DOHH2 (cell line): Measurements from ENCODE around the gene PRPS1.

Experiments
- H3F3A ChIP-seq: fragments of 200-600 bp; sonication (generic), shearing (Covaris generic); 2 replicates; pipeline ENCODE4 v1.6.0; 2016; ENCODE audit warnings: antibody characterized with exemption, mild to moderate bottlenecking; ENCODE audit not compliant: control insufficient read depth, insufficient read depth
- H3K27ac ChIP-seq: fragments of 200-600 bp; sonication (generic); 2 replicates; pipeline ENCODE4 v1.5.1; 2014; ENCODE audit warnings: low read depth, mild to moderate bottlenecking, low read length, moderate library complexity
- H3K27me3 ChIP-seq: fragments of 200-600 bp; sonication (generic); 2 replicates; pipeline ENCODE4 v1.6.1; 2014; ENCODE audit warnings: mild to moderate bottlenecking, low read length, mixed read lengths; ENCODE audit not compliant: control insufficient read depth
- H3K36me3 ChIP-seq: fragments of 200-600 bp; sonication (generic); 2 replicates; pipeline ENCODE4 v1.6.1; 2014; ENCODE audit warnings: mild to moderate bottlenecking, low read length, moderate library complexity, mixed read lengths; ENCODE audit not compliant: control insufficient read depth
- H3K4me1 ChIP-seq: fragments of 200-600 bp; sonication (generic); 2 replicates; pipeline ENCODE4 v1.6.1; 2014; ENCODE audit warnings: mild to moderate bottlenecking, low read length, mixed read lengths; ENCODE audit not compliant: control insufficient read depth
- H3K4me2 ChIP-seq: fragments of 200-600 bp; sonication (generic); 2 replicates; pipeline ENCODE4 v1.6.0; 2014; ENCODE audit warnings: mild to moderate bottlenecking, low read length, moderate library complexity
- H3K4me3 ChIP-seq: fragments of 200-600 bp; sonication (generic); 2 replicates; pipeline ENCODE4 v1.5.1; 2014; ENCODE audit warnings: mild to moderate bottlenecking, low read length, mixed read lengths
- H3K79me2 ChIP-seq: fragments of 200-600 bp; sonication (generic); 2 replicates; pipeline ENCODE4 v1.6.1; 2014; ENCODE audit warnings: mild to moderate bottlenecking, low read length, mixed read lengths; ENCODE audit not compliant: control insufficient read depth
- H3K9me2 ChIP-seq: fragments of 200-600 bp; sonication (generic); replicated peaks from 2 replicates; pipeline ENCODE4 v1.6.1; 2014; ENCODE audit warnings: mild to moderate bottlenecking, low read length, mixed read lengths; ENCODE audit not compliant: control insufficient read depth
- H3K9me3 ChIP-seq: fragments of 200-600 bp; sonication (generic); 2 replicates; pipeline ENCODE4 v1.6.1; 2014; ENCODE audit warnings: antibody characterized with exemption, low read length, mixed read lengths; ENCODE audit not compliant: control insufficient read depth, insufficient read depth
- H4K20me1 ChIP-seq: fragments of 200-600 bp; sonication (generic); 2 replicates; pipeline ENCODE4 v1.6.0; 2014; ENCODE audit warnings: low read depth, mild to moderate bottlenecking, antibody characterized with exemption, low read length, moderate library complexity; ENCODE audit not compliant: control insufficient read depth, insufficient read depth
- EZH2phosphoT487 ChIP-seq: fragments of 200-600 bp; sonication (generic); IDR thresholded peaks from 2 replicates; pipeline ENCODE4 v1.6.1; 2017; ENCODE audit warnings: borderline replicate concordance, mild to moderate bottlenecking, antibody characterized with exemption, low read length, moderate library complexity, mixed read lengths
- TF ChIP-seq, protein P1 (sequence below): fragments of 200-600 bp; sonication (generic); IDR thresholded peaks from one replicate; pipeline ENCODE4 v1.5.1; 2014; ENCODE audit warnings: antibody characterized with exemption, mild to moderate bottlenecking, low read depth, low read length; ENCODE audit not compliant: poor library complexity, severe bottlenecking

The PRPS1 gene

DNA sequence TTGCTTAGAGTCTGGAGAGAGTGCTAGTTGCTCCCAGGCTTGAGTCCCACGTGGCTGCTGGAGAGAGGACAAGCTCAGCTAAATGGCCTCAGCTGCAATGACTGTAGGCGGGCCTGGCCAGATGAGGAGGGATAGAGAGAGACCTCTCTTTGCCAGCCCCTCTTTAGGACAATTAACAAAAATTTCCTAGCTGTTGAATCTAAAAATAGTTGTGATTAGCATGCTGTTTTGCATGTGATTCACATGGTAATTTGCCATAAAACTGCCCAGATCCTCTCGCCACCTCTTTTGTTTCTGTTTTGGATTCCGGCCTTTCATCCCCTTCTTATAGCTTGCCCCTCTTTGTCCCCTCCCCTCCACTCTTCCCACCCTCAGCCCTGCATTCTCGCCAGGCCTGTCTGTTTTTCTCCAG is 28.9 kb upstream of the PRPS1 start:
- Histone ChIP-seq H3K4me1 (no peaks in the 10 kb centered on the region), H3K27me3 (no peaks in the 10 kb centered on the region), H3K27ac (no peak overlapping the region), H4K20me1 (no peaks in the 10 kb centered on the region), H3F3A (no peaks in the 10 kb centered on the region), H3K9me2 (no peaks in the 10 kb centered on the region), H3K4me3 (no peak overlapping the region), H3K9me3 (no peaks in the 10 kb centered on the region), H3K4me2 (no peak overlapping the region), H3K79me2 (no peaks in the 10 kb centered on the region), H3K36me3 (no peaks in the 10 kb centered on the region)
- no peak for TF ChIP-seq EZH2phosphoT487
- TF ChIP-seq, protein P1, sequence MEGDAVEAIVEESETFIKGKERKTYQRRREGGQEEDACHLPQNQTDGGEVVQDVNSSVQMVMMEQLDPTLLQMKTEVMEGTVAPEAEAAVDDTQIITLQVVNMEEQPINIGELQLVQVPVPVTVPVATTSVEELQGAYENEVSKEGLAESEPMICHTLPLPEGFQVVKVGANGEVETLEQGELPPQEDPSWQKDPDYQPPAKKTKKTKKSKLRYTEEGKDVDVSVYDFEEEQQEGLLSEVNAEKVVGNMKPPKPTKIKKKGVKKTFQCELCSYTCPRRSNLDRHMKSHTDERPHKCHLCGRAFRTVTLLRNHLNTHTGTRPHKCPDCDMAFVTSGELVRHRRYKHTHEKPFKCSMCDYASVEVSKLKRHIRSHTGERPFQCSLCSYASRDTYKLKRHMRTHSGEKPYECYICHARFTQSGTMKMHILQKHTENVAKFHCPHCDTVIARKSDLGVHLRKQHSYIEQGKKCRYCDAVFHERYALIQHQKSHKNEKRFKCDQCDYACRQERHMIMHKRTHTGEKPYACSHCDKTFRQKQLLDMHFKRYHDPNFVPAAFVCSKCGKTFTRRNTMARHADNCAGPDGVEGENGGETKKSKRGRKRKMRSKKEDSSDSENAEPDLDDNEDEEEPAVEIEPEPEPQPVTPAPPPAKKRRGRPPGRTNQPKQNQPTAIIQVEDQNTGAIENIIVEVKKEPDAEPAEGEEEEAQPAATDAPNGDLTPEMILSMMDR = no peak

DNA sequence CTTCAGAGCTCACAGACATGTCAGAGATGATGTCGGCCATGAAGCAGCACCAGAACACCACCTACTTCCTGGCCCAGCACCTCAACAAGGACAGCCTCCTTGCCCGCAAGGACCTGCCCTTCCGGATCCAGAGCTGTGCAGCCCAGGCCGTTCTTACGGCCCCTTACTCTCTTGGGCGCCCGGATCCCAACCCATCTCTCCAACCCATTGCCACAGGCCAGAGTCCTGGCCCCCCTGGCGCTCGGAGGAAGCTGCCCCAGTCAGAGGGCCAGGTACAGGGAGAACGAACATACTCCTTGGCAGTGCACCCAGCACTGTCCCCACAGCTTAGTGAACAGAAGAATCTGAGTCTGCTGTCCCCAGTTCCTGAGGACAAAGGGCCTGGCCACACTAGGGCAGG is 27.9 kb upstream of the PRPS1 start:
- H3K36me3 ChIP-seq = no peaks in the 10 kb centered on the region
- no peak for TF ChIP-seq EZH2phosphoT487
- TF ChIP-seq, protein P1 = no peak
- H3K4me2 ChIP-seq = no peak overlapping the region
- H3K4me3 ChIP-seq = no peak overlapping the region
- no peaks in the 10 kb centered on the region for H3K79me2 ChIP-seq
- H4K20me1 ChIP-seq = no peaks in the 10 kb centered on the region
- H3K4me1 ChIP-seq = no peaks in the 10 kb centered on the region
- H3F3A ChIP-seq = no peaks in the 10 kb centered on the region
- H3K9me2 ChIP-seq = no peaks in the 10 kb centered on the region
- no peaks in the 10 kb centered on the region for H3K27me3 ChIP-seq
- H3K27ac ChIP-seq = no peak overlapping the region
- H3K9me3 ChIP-seq = no peaks in the 10 kb centered on the region

DNA sequence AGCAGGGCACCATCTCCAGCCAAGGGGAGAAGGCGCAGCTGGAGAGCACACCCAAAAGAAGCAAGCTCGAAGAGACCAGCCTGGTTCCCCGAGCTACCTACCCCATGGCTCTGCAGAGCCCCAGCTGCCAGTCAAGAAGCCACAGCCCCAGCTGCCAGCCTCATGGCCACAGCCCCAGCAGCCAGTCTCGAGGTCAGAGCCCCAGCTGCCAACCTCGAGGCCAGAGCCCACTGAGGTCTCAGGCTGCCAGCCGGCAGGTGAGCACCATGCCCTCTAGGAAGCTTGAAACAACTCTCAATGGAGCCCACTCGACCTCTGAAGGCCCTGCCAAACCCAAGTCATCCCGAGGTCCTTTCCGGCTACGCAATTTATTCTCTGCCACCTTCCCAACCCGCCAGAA is 27.0 kb upstream of the PRPS1 start:
- Histone ChIP-seq H3K27me3 (no peaks in the 10 kb centered on the region), H3K27ac (no peak overlapping the region), H3K4me1 (no peaks in the 10 kb centered on the region), H3F3A (no peaks in the 10 kb centered on the region), H3K4me3 (no peak overlapping the region), H3K4me2 (no peak overlapping the region), H3K9me3 (no peaks in the 10 kb centered on the region), H3K9me2 (no peaks in the 10 kb centered on the region), H4K20me1 (no peaks in the 10 kb centered on the region), H3K36me3 (no peaks in the 10 kb centered on the region), H3K79me2 (no peaks in the 10 kb centered on the region)
- TF ChIP-seq, protein P1 = no peak
- TF ChIP-seq EZH2phosphoT487 = no peak

DNA sequence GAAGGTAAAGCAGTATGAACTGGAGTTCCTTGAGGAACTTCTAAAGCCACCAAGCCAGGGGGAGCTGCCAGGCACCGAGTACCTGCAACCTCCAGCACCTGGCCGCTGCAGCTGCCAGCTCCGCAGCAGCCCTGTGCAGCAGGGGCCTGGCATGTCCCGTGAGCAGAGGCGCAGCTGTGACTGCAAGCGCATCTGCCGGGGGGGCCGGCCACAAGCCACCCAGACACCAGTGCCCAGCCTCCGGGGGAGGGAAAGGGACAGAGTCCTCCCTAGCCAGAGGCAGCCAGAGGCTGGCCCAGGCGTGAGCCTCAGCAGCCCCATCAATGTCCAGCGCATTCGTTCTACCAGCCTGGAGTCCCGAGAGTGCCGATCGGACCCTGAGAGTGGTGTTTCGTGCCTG is 26.6 kb upstream of the PRPS1 start:
- Histone ChIP-seq H3K4me1 (no peaks in the 10 kb centered on the region), H3K9me3 (no peaks in the 10 kb centered on the region), H3K27ac (no peak overlapping the region), H3K4me2 (no peak overlapping the region), H3F3A (no peaks in the 10 kb centered on the region), H3K27me3 (no peaks in the 10 kb centered on the region), H3K9me2 (no peaks in the 10 kb centered on the region), H3K79me2 (no peaks in the 10 kb centered on the region), H3K36me3 (no peaks in the 10 kb centered on the region), H4K20me1 (no peaks in the 10 kb centered on the region), H3K4me3 (no peak overlapping the region)
- no peak for TF ChIP-seq EZH2phosphoT487
- TF ChIP-seq, protein P1 = no peak
